Measurements from ENCODE around the gene NTM.

The NTM gene

GRCh38 chr11:132256528-132257279 lies 886.3 kb downstream of the NTM start:
- DNase-seq (ENCODE audit: low read depth in 2 of 2): no peak

- DNase-seq (ENCODE audit: low read depth in 2 of 2): no peak
Measured at GRCh38 chr11:132257871-132258270, 887.5 kb downstream of the NTM start.

GRCh38 chr11:132258875-132259274 lies 888.5 kb downstream of the NTM start:
- DNase-seq (ENCODE audit: low read depth in 2 of 2): no peak

GRCh38 chr11:132260636-132261035 lies 890.2 kb downstream of the NTM start:
- no peak for DNase-seq (ENCODE audit: low read depth in 2 of 2)

GRCh38 chr11:132263241-132263640 lies 892.8 kb downstream of the NTM start:
- DNase-seq (ENCODE audit: low read depth in 2 of 2): no peak

GRCh38 chr11:132263875-132264274 lies 893.5 kb downstream of the NTM start:
- no peak for DNase-seq (ENCODE audit: low read depth in 2 of 2)

GRCh38 chr11:132264616-132265015 lies 894.2 kb downstream of the NTM start:
- DNase-seq (ENCODE audit: low read depth in 2 of 2): no peak

GRCh38 chr11:132278801-132279574 lies 908.6 kb downstream of the NTM start:
- no peak for DNase-seq (ENCODE audit: low read depth in 2 of 2)

GRCh38 chr11:132284048-132284447 lies 913.6 kb downstream of the NTM start:
- no peak for DNase-seq (ENCODE audit: low read depth in 2 of 2)

GRCh38 chr11:132284611-132285010 lies 914.2 kb downstream of the NTM start:
- DNase-seq (ENCODE audit: low read depth in 2 of 2): no peak

- DNase-seq (ENCODE audit: low read depth in 2 of 2): no peak
Measured at GRCh38 chr11:132285631-132286030, 915.2 kb downstream of the NTM start.

GRCh38 chr11:132286106-132286505 lies 915.7 kb downstream of the NTM start:
- no peak for DNase-seq (ENCODE audit: low read depth in 2 of 2)

- DNase-seq (ENCODE audit: low read depth in 2 of 2): no peak
Measured at GRCh38 chr11:132288036-132288435, 917.6 kb downstream of the NTM start.

GRCh38 chr11:132289590-132290256 lies 919.3 kb downstream of the NTM start:
- DNase-seq (ENCODE audit: low read depth in 2 of 2): no peak

- DNase-seq (ENCODE audit: low read depth in 2 of 2): no peak
Measured at GRCh38 chr11:132293586-132293985, 923.2 kb downstream of the NTM start.

- no peak for DNase-seq (ENCODE audit: low read depth in 2 of 2)
Measured at GRCh38 chr11:132296946-132297610, 926.7 kb downstream of the NTM start.

GRCh38 chr11:132298357-132298756 lies 927.9 kb downstream of the NTM start:
- no peak for DNase-seq (ENCODE audit: low read depth in 2 of 2)

GRCh38 chr11:132300283-132300682 lies 929.9 kb downstream of the NTM start:
- DNase-seq (ENCODE audit: low read depth in 2 of 2): no peak

- no peak for DNase-seq (ENCODE audit: low read depth in 2 of 2)
Measured at GRCh38 chr11:132301465-132301864, 931.0 kb downstream of the NTM start.

GRCh38 chr11:132301900-132302299 lies 931.5 kb downstream of the NTM start:
- no peak for DNase-seq (ENCODE audit: low read depth in 2 of 2)

GRCh38 chr11:132307309-132308020 lies 937.0 kb downstream of the NTM start:
- DNase-seq (ENCODE audit: low read depth in 2 of 2): no peak
